Left cardiac atrium (tissue), 4 donors: ENCODE results near the gene GLT8D1. TPM values are rescaled to one million over a fixed set of nuclear protein-coding genes. Genes with fewer than 3 reads are reported as not detected.

Source experiments
- ATAC-seq, 2 donors: fragments of 200-7000 bp; cut with Tn5 transposase; one replicate each; pipeline ENCODE4 v1.9.1; 2020; ENCODE audit warnings: mild to moderate bottlenecking in 2 of 2, moderate library complexity in 2 of 2
- DNase-seq: peaks from one replicate; pipeline ENCODE4 v3.0.0-alpha.2; 2020
- intact Hi-C, 2 donors: fragments of 100-400 bp; cut with DNase I; formaldehyde crosslinking; loops; one replicate each; pipeline versions ENCODE4 v1.14.1 to v1.15.1; 2022 to 2023
- total RNA-seq, 2 donors: library from RNA; stranded (reverse); fragmentation: NEBNext Ultra II Directional; extraction: Animal tissue kit (Norgen Biotek cat#: 25700); gene quantifications; one replicate each; pipeline ENCODE4 v1.2.1, GENCODE V29; 2021
- donor health status: DM: no; HTN: yes; CAD: no.
- donor health status: DM: no; HTN: yes; CAD: no; lungs with severe emphysema.
- donor health status: DM: yes; HTN: yes; CAD: no.
- donor health status: Dilated cardiomyopathy.

Gene GLT8D1
- total RNA-seq, 2 donors from 2014 or later: 31.3 to 37.6 TPM

GRCh38 chr3:52649461-52650210 is 56.0 kb downstream of the GLT8D1 start:
- intact Hi-C loops: no loop called here
- DNase-seq (no peak), ATAC-seq (peak in 1 of 2 donors; percentile 40)

DNA sequence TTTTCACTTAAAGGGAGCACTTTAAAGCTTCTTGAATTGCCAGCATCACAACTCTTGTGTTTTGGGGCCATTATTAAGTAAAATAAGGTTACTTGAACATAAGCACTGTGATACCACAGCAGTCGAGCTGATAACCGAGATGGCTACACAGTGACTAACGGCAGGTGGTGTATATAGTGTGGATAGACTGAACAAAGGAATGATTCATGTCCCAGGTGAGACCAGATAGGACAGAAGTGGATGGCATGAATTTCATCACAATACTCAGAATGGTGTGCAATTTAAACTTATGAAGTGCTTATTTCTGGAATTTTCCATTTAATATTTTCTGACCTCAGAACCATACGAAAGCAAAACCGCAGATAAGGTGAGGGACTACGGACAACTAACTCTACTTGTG is 60.0 kb downstream of the GLT8D1 start:
- DNase-seq: no peak
- intact Hi-C loops: no loop called here
- ATAC-seq: no peak

Other genes starting within 250 kb of the GLT8D1 start
- 100 to 1,000 TPM; 169 to 195 TPM for gene STAB1, start 210.5 kb downstream of the GLT8D1 start, total RNA-seq
- gene NT5DC2, start 171.9 kb downstream of the GLT8D1 start, total RNA-seq: 100 to 1,000 TPM; 114 to 141 TPM
- 10 to 100 TPM; 52.9 to 70.4 TPM for gene UQCC5, start 169.2 kb downstream of the GLT8D1 start, total RNA-seq
- gene PBRM1, start 19.9 kb downstream of the GLT8D1 start, total RNA-seq: 10 to 100 TPM; 50.7 to 54.4 TPM
- gene GNL3, start 19.8 kb downstream of the GLT8D1 start, total RNA-seq: 10 to 100 TPM; 30.2 to 61.2 TPM
- gene SPCS1, start 315 bp upstream of the GLT8D1 start, total RNA-seq: 10 to 100 TPM; 72.1 to 88.1 TPM
- 10 to 100 TPM; 14.8 to 16.9 TPM for gene NEK4, start 65.1 kb upstream of the GLT8D1 start, total RNA-seq
- gene ITIH1, start 71.8 kb upstream of the GLT8D1 start, total RNA-seq: not detected
- under 1 TPM; 0.55 to 0.62 TPM for gene ITIH3, start 89.0 kb upstream of the GLT8D1 start, total RNA-seq
- gene ITIH4, start 124.9 kb upstream of the GLT8D1 start, total RNA-seq: 1 to 10 TPM; 5.2 to 7.0 TPM
- 10 to 100 TPM; 14.8 to 33.4 TPM for gene MUSTN1, start 129.2 kb upstream of the GLT8D1 start, total RNA-seq
- gene STIMATE, start 191.8 kb upstream of the GLT8D1 start, total RNA-seq: 10 to 100 TPM in 1 of 2 donors, 1 to 10 TPM in 1; 7.9 to 14.1 TPM